IPS-18a (cell line): ENCODE measurements around the gene LIPF.

Experiments
- H3K27ac ChIP-seq: one replicate; pipeline ENCODE4 v1.5.1; 2013; ENCODE audit warnings: low read length
- H3K27me3 ChIP-seq: one replicate; pipeline ENCODE4 v1.6.1; 2013; ENCODE audit warnings: mild to moderate bottlenecking, low read length; ENCODE audit not compliant: control insufficient read depth, insufficient read depth
- H3K36me3 ChIP-seq: one replicate; pipeline ENCODE4 v1.6.1; 2013; ENCODE audit warnings: low read depth, low read length; ENCODE audit not compliant: control insufficient read depth
- H3K4me1 ChIP-seq: one replicate; pipeline ENCODE4 v1.6.1; 2013; ENCODE audit warnings: low read depth, low read length; ENCODE audit not compliant: control insufficient read depth
- H3K4me3 ChIP-seq: one replicate; pipeline ENCODE4 v1.5.1; 2013; ENCODE audit warnings: low read length
- H3K9ac ChIP-seq: one replicate; pipeline ENCODE4 v1.6.1; 2013; ENCODE audit warnings: mild to moderate bottlenecking, low read length, moderate library complexity
- H3K9me3 ChIP-seq: one replicate; pipeline ENCODE4 v1.6.1; 2013; ENCODE audit warnings: low read depth, low read length; ENCODE audit not compliant: control insufficient read depth

The LIPF gene

DNA sequence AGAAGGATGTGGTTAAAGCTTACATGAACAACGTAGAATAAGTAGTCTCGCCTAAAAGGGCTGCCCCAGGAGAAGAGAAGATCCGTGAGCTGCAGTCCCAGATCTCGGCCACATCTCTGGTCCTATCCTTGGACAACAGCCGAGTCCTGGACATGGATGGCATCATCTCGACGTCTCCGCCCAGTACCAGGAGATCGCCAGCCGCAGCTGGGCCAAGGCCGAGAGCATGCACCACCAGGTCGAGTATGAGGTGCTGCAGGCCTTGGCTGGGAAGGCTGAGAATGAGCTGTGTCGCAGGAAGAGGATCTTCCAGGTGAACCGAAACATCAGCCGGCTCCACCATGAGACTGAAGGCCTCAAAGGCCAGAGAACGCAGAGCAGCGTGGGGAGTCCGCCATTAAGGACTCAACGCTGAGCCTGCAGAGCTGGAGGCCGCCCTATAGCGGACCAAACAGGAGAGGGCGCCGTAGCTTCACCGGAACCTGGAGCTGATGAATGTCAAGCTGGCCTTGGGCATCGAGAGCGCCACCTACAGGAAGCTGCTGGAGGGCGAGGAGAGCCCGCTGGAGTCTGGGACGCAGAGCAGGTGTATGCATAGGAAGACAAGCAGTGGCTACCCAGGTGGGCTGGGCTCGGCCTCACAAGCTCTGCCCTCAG is 64.0 kb downstream of the LIPF start:
- Histone ChIP-seq H3K9ac (no peak overlapping the region), H3K27ac (no peak overlapping the region)

More for the DNA sequence above, 64.0 kb downstream of the LIPF start:
- no peaks in the 10 kb centered on the region for H3K36me3 ChIP-seq
- no peaks in the 10 kb centered on the region for H3K9me3 ChIP-seq
- H3K27me3 ChIP-seq = peaks cover 5% of the 10 kb centered on the region
- peaks cover 11% of the 10 kb centered on the region for H3K4me1 ChIP-seq
- H3K4me3 ChIP-seq = no peak overlapping the region
